Measurements from ENCODE around the gene VEGFB.

VEGFB gene

DNA sequence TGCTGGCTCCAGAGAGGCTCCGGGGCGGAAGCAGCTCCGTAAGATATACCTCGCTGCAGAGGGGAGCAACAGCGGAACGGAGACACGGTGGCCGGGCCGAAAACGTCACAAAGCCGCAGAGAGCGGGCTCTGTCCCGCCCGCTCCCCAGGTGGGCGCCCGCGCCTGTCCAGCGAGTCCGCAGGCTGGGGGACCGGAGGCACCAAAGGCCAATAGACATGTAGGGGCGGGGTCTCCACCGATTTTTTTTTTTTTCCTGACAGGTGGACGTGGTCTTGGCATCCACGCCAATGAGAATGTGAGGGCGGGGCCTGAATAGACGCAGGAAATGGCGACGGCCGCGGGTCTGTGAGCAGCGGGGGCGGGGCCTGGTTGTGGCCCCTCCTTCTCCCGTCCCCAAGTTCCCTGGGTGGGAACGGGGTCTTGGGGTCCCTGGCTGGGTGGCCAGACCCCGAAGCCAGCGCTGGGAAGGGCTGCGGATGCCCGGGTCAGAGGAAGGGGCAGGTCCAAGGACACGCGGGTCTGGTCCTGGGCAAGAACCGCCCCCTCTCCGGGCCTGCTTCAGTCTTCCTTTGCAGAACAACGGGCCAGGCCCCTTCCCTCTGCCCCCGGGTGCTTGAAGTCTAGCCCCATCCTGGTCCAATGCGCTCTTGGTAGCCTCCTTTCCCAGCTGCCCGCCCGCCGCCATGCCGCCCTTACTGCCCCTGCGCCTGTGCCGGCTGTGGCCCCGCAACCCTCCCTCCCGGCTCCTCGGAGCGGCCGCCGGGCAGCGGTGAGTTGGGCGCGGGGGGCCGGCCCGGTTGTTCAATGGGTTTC, 4.0 kb upstream of the VEGFB start, which contains the start of gene DNAJC4:
Gene DNAJC4, plus strand, starts transcription at position 378 of the 814 bp plus-strand sequence. Its CDS starts 307 bp downstream, at position 685.
- no peak for DNase-seq (ENCODE audit: low read depth, low spot score)
- H3K27ac ChIP-seq: peak within 1 kb of the TSS; percentile 34

DNA sequence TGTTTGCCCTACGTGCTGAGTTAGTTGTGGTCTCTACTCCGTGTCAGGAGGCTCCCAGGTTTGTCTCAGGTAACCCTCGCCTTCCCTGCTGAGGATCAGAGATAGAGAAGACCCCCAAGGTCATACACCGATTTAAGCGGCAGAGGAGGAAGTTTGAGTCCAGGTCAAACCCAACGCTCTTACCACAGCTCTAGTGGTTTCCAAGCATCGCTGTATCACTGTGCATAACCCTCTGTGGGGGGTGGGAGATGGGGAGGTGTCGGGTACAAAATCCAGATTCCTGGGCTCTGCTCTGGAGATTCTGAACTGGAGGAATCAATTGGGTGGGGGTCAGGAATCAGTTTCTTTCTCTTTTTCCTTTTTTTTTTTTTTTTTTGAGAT, 3.4 kb upstream of the VEGFB start:
- DNase-seq (ENCODE audit: low read depth, low spot score): no peak
- peak overlapping the region; percentile 34 for H3K27ac ChIP-seq

DNA sequence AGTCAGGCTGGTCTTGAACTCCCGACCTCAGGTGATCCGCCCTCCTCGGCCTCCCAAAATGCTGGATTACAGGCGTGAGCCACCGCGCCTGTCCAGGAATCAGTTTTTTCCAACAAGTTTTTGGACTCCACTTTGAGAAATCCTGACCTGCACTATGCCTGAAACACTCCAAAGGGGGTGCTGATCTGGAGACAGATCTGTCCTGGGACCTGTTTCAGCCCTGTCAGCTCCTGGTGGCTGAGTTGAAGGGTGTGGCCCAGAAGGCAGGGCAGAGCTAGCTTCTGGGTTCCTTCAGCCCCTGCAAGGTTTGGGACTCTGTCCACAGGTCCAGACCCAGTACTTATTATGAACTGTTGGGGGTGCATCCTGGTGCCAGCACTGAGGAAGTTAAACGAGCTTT, 2.8 kb upstream of the VEGFB start:
- no peak overlapping the region for H3K27ac ChIP-seq
- no peak for DNase-seq (ENCODE audit: low read depth, low spot score)

DNA sequence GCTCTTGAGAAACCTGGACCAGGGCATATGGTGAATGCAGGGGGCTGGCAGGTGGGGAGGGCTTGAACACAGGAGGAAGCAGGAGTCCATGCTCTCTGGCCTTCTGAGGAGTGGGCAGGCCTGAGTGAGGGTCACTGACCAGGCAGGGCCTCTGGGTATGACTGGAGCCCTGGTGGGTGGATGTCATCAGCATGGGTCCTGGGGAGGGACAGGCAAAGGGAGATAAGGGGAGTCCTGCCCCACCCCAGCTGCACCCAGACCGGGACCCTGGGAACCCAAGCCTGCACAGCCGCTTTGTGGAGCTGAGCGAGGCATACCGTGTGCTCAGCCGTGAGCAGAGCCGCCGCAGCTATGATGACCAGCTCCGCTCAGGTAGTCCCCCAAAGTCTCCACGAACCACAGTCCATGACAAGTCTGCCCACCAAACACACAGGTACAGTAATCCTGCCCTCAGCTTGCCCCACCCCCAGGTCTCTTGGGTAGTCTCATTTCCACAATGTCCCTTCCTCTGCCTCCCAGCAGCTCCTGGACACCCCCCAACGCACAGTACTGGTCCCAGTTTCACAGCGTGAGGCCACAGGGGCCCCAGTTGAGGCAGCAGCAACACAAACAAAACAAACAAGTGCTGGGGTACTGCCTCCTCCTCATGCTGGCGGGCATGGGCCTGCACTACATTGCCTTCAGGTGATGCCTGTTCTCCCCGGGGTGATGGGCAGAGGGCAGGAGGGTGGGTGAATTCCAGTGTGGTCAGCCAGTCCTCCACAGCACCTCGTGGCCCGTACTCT, 2.0 kb upstream of the VEGFB start:
- no peak overlapping the region for H3K27ac ChIP-seq
- no peak for DNase-seq (ENCODE audit: low read depth, low spot score)

DNA sequence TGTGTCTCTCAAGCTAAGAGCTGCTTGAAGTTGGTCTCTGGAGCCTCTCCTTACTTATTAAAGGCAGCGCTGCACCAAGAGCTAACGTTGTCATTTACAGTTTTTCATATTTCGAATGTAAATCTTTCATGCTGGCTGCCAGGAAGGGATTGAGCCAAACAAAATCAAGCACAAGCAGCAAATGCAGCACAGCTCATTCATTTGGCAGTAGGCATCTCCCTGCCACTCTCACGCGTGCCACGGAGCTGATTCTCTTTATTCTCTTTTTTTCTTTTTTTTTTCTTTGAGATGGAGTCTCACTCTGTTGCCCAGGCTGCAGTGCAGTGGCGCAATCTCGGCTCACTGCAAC, 1.4 kb upstream of the VEGFB start:
- no peak overlapping the region for H3K27ac ChIP-seq
- DNase-seq (ENCODE audit: low read depth, low spot score): no peak

DNA sequence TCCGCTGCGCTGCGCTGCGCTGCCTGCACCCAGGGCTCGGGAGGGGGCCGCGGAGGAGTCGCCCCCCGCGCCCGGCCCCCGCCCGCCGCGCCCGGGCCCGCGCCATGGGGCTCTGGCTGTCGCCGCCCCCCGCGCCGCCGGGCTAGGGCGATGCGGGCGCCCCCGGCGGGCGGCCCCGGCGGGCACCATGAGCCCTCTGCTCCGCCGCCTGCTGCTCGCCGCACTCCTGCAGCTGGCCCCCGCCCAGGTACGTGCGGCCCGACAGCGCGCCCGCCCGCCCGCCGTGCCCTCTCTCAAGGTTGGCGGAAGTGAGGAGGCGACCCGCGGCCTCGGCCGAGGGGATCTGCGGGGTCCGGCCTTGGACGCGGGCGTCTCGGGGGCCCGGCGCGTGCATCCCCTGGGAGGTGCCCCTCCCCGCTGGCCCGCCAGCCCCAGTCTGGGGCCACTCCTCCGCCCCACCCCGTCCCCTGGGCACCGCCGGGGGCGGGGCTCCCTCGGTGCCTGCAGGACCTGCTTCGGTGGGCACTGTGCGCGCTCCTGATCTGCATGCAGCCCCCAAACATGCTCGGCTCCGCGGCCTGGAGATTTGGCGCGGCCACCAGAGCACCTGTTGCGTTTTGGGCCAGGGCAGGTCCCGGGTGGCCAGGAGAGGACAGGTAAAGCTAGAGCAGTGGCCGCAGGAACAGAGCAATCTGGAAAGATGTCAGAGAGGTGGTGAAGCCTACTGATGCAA, 429 bp downstream of the VEGFB start:
- DNase-seq (ENCODE audit: low read depth, low spot score): no peak
- peak overlapping the region; percentile 12 for H3K27ac ChIP-seq

DNA sequence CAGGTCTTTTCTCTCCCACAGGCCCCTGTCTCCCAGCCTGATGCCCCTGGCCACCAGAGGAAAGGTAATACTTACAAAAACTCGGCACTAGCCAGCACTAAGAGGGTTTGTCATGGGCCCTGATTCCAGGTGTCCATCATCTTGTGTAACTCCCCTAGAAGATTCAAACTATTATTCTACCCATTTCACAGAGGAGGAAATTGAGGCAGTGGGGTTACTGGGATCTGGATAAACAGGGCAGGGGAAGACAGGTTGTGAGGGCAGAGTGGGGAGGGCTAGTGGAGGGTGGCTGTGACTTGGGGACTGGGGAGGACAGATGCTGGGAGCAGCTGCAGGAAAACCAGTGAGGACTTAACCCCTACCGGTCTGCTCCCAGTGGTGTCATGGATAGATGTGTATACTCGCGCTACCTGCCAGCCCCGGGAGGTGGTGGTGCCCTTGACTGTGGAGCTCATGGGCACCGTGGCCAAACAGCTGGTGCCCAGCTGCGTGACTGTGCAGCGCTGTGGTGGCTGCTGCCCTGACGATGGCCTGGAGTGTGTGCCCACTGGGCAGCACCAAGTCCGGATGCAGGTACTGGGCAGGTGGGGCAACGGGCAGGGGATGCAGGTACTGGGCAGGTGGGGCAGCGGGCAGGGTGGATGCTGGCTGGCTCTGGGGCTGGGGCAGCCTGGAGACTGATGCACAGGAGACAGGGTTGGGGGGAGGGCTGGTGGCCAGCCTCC, 1.2 kb downstream of the VEGFB start:
- no peak overlapping the region for H3K27ac ChIP-seq
- DNase-seq (ENCODE audit: low read depth, low spot score): no peak

DNA sequence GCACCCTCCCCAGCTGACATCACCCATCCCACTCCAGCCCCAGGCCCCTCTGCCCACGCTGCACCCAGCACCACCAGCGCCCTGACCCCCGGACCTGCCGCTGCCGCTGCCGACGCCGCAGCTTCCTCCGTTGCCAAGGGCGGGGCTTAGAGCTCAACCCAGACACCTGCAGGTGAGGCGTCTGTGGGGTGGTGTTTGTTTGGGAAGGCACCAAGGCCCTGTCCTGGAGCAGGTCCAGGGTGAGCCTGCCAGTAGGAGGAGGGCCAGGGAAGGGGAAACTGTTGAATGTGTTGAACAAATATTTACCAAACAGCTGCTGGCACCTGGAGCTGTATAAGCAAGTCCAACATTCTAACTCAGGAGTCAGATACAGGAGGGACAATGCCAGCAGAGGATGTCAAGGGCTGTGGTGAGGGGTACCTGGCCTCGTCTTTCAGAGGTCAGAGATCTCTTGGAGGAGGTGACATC, 3.1 kb downstream of the VEGFB start:
- DNase-seq (ENCODE audit: low read depth, low spot score): no peak
- peak overlapping the region; percentile 99 for H3K27ac ChIP-seq

DNA sequence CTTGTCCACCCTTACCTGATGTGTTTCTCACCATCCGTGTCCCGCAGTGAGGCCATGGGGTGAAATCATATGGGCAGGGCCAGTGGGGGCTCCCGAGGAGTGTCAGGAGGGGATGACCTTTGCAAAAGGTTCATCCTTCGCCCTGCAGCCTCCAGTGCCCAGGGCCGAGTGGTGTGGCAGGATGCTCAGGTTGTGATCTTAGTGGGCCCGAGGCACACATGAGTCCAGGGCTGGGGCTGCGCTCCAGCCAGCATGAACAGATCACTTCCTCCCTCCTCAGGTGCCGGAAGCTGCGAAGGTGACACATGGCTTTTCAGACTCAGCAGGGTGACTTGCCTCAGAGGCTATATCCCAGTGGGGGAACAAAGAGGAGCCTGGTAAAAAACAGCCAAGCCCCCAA, 3.7 kb downstream of the VEGFB start:
- H3K27ac ChIP-seq: peak overlapping the region; percentile 99
- no peak for DNase-seq (ENCODE audit: low read depth, low spot score)

DNA sequence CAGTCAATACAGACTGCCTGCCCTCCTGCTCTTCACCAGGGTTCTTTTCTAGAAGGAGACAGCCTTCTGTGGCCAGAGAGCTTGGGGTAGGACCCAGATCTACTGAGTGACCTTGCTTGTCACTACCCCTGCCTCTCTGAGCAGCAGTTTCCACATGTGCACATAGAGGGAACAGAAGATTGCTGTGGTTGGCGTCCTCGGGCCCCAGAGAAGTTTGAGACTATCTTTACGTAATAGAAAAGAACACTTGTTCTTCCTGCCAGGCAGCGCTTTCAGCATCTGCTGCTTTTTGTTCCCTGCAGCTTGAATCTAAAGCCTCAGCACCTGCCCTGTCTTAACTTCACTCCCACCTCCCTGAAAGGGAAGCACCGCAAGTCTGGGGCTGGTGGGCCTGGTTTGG, 4.6 kb downstream of the VEGFB start:
- no peak for DNase-seq (ENCODE audit: low read depth, low spot score)
- H3K27ac ChIP-seq: peak overlapping the region; percentile 99

DNA sequence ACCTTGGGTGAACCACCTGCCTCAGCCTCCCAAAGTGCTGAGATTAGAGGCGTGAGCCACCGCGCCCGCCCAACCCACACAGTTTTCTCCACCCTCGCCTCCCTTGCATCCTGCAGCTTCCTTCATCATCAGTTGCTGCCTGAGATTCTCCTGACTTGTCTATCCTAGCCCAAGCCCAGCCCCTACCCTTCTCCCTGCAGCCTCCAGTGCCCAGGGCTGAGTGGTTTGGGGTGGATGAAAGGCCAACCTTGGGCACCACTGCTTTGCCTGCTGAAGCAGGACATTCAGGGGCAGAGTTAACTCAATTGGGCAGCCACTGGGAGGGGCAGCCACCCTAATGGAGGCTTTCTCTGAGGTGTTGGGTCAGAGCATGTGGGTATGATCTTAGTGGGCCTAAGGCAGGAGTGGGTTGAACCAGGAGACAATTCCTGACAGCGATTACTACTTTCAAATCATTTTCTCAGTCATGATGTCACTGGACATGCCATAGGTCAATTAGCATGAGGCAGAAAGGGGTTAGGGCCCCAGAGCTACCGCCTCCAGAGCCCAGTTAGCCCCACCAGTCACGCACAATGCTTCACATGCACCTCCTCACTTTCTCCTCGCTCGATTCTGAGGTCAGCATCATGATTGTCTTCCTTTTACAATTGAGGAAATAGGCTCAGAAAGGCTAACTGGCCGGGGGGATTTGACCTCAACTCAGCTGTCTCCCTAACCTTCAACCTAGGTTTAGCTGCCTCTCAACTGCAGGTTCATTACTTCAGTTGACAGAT, 5.5 kb downstream of the VEGFB start:
- no peak for DNase-seq (ENCODE audit: low read depth, low spot score)
- peak overlapping the region; percentile 99 for H3K27ac ChIP-seq

DNA sequence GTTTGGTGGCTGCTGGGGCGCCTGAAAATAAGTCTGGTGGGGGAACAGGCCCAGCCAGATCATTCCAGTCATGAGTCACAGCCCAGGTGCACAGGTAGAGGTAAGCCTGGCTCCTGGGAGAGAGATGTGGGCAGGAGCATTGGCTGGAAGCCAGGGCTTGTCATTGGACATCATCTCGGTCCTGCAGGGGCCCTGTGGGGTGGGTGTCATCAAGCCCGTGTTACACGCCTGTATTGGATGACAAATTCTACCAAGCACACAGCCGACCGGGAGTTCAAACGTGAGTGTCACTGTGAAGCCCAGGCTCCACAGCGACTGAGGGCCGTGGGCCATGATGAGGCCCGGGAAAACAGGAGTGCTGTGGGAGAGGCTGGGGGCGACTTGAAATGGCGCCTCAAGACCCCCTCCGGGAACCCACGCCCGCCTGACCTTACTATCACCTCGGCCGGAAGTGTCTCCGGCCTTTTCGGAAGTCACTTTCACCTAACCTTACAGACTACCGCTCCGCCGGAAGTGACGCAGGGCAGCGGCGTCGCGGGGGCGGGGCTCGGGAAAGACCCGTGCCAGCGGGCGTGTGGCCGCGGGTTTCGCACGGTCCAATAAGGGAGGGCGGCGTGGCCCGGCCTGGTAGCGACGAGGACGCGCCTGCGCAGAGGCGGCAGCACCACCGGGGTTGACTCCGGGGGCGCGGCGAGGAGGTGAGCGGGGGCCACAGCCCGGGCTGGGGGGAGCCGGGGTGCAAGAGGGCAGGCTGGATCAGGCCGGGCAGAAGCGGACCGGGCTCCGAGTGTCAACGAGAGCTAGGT, 6.3 kb downstream of the VEGFB start, which contains the start of gene FKBP2:
Gene FKBP2, plus strand, starts transcription at position 661 of the 806 bp plus-strand sequence. CDS start 1,293 bp downstream, outside the sequence.
- H3K27ac ChIP-seq: peak within 1 kb of the TSS; percentile 99
- peak; percentile 95 for DNase-seq (ENCODE audit: low read depth, low spot score)

DNA sequence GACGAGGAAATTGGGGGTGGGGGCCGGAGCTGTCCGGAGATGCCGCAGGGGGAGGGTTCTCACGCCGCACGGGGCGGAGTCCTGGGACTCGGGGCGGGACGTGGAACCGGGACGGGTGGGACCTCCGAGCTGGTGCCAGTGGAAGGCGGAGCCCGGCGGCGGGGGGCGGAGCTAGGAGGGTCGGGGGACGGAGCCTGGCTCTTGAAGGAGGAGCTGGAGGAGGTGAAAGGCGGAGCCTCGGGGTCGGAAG, 6.8 kb downstream of the VEGFB start:
- peak overlapping the region; percentile 99 for H3K27ac ChIP-seq
- peak; percentile 93 for DNase-seq (ENCODE audit: low read depth, low spot score)

DNA sequence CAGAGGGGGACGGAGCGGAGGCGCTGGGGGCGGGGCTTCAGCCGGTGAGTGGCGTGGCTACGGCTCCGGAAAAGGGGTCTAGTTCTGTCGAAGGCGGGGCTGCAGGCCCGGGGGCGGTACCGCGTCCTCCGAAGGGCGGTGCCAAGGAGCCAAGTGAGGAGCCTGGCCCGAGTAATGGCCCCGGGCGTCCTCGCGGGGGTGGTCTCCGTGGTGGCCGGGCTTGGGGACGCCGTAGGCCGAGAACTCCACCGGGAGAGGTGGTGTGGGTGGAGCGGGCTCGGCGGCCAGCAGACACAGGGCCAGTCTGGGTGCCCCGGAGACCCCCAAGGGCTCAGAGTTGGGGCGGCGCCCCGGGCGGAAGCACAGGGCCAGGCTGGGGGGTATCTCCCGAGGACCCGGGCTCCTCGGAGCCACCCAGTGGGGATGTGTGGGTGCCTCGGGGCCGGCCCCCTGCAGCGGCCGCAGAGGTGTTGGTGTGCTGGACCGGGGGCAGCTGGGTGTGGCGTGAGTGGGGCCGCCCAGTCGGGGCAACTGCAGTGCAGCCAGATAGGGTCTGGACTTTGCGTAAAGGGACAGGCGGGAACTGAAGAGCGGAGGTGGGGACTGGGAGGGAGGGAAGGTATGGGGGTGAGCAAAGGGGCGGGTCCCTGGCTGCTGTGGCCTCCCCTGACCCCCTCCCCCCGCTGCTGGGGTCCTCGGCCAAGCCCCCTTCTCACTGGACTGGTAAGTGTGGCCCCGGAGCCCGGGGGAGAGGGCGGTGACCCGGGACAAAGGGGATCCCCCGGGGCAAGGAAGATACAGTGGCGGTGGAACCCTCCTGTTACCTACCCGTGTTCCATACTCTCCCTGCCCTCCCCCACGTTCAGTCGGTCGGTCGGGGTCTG, 7.3 kb downstream of the VEGFB start:
- H3K27ac ChIP-seq: peak overlapping the region; percentile 99
- no peak for DNase-seq (ENCODE audit: low read depth, low spot score)

DNA sequence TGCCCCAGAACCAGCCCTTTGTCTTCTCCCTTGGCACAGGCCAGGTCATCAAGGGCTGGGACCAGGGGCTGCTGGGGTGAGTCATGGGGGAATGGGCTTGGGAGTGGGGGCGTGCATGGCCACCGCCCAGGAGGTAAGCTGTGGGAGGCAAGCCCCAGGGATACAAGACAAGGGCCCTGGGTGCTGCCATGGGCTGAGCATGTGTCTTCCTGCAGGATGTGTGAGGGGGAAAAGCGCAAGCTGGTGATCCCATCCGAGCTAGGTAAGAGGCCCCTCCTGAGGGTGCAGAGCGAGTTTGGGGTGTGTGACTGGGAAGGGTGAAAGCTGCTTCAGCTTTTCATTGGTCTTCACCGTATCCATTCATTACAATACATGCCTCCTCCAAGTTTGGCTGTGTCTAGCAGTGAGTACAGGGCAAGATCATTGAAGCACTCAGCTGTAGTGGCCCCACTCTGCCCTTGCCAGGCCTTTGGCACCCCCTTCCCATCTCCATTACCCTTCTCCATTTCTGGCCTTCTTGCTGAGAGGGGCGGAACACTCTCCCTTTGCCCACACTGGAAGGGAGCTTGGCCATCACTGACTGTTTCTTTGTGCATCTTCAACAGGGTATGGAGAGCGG, 9.0 kb downstream of the VEGFB start:
- DNase-seq (ENCODE audit: low read depth, low spot score): no peak
- H3K27ac ChIP-seq: peak overlapping the region; percentile 99

DNA sequence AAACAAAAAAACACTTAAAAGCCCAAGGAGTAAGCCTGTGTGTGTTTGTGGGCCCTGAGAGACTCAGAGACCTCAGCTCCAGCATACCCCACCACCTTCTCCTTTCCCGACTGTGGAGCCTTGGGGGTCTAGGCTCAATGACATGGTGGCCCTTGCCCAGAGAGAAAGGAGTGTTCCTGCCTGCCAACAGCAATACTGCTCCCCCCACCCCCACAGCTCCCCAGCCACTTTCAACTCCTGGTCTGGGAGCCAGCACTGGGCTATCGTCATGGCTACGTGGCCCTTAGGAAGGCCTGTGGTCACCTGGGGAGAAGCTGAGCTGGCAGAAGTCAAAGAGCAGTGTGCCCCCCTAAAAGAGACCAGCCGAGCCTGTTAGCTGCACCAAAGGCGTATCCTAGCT, 9.7 kb downstream of the VEGFB start:
- DNase-seq (ENCODE audit: low read depth, low spot score): no peak
- H3K27ac ChIP-seq: peak overlapping the region; percentile 99

DNA sequence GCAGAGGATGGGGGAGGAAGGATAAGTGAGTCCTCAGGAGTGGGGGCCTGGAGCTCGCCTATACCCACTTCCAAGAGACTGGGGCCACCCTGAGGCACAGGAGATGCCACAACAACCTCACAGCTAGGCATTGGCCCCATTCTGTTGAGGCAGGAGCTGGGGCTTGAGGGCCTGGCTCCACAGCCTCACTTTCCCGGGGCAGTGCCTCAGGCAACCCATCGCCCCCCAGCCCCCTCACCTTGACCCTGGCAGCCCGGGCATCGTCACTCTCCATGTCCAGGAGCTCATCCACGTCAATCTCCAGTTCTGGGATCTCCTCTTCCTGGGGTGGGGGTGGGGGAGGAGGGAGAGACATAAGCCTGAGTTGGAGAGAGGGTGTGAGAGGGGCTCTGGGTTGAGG, 10.6 kb downstream of the VEGFB start:
- peak overlapping the region; percentile 99 for H3K27ac ChIP-seq
- DNase-seq (ENCODE audit: low read depth, low spot score): no peak
